ENCODE results near the gene CD81.

CD81 gene

GRCh38 chr11:2390091-2390724 lies 13.1 kb downstream of the CD81 start:
- DNase-seq (ENCODE audit: low read depth in 3 of 3) = no peak

DNA sequence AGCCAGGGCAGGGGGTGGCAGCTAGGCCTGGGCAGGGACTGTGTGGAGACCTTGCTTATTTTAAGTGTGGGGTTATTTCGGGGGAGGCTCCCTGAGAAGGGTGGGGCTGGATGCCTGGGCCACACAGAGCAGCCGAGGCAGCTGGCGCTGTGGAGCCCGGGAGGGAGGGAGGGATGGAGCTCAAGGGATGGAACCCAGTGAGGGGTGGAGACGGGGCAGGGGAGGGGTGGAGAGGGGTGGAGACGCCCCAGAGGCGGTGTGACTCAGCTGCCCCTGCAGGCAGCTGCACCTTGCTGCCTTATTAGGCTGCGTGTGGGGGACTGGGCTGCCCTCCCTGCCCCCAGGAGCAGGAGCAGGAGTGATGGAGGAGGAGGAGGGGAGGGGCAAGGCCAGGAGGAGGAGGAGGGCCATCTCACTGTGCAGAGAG lies 13.6 kb downstream of the CD81 start:
- no peak for DNase-seq (ENCODE audit: low read depth in 3 of 3)

DNA sequence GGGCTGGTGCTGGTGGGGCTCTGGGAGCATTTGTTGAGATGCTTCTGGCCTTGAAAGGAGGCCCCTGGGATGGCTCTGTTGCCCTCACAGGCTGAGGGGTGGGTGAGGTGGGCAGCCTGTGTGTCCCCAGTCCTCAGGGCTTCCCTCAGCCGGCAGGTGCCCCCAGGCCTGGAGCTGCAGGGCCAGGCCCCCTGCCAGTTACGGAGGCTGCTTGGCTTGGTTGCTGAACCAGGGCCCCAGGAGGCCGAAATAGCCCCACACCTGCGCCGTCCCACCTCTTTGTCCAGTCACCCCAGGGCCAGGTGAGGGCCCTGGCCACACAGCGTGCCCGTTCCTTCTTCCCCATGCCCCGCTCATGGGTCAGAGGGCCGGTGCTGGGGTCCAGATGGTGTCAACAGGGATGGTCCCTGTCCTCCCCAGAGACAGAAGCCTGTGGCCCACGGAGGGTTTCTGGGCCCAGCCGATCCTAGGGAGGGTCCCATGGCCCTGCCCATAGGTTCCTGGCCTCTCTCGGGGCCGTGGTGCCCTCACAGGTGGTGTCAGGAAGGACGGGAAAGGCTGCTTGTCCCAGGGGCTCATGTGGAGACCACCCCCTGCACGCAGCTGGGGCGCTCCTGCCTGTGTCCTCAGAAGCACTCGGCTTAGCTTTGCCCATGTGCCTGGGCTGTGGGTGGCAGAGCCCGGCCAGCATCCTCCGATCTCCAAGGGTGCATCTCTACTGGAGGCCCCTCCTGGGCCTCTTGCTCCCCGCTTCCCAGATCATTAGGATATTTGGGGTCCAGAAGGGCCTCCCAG lies 14.3 kb downstream of the CD81 start:
- DNase-seq (ENCODE audit: low read depth in 3 of 3) = no peak

- DNase-seq (ENCODE audit: low read depth in 3 of 3) = no peak
Observed at GRCh38 chr11:2392241-2392959, 15.3 kb downstream of the CD81 start.

- no peak for DNase-seq (ENCODE audit: low read depth in 3 of 3)
Observed at GRCh38 chr11:2393111-2393868, 16.2 kb downstream of the CD81 start.

GRCh38 chr11:2393941-2394817 lies 17.1 kb downstream of the CD81 start:
- DNase-seq (ENCODE audit: low read depth in 3 of 3) = no peak

DNA sequence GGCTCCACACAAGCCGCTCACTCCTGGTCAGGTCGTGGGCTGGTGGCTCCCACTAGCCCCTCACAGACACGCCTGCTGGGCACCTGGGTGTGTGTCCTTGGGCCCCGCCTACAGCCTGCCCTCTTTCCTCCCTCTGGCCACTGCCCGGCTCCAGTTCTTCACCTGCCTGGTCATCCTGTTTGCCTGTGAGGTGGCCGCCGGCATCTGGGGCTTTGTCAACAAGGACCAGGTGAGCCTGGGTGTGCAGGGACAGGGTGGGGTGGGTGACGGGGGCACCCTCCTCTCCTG lies 17.7 kb downstream of the CD81 start:
- DNase-seq (ENCODE audit: low read depth in 3 of 3) = no peak

GRCh38 chr11:2395211-2395730 lies 18.2 kb downstream of the CD81 start:
- DNase-seq (ENCODE audit: low read depth in 3 of 3) = no peak

DNA sequence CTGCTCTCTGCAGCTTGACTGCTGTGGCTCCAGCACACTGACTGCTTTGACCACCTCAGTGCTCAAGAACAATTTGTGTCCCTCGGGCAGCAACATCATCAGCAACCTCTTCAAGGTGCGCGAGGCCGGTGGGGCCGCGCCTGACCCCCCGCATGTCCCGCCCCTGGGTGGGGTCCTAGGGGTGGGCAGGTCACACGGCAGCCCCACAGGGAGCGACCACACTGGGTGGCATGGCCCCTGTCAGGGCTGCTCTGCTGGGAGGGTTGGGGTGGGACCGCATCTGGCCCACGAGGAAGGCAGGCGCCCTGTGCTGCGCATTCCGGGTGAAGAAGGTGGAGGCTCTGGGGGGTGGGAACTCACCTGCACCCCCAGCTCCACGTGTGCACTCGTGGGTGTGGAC lies 18.7 kb downstream of the CD81 start:
- no peak for DNase-seq (ENCODE audit: low read depth in 3 of 3)

GRCh38 chr11:2396471-2396870 lies 19.4 kb downstream of the CD81 start:
- DNase-seq (ENCODE audit: low read depth in 3 of 3) = no peak

DNA sequence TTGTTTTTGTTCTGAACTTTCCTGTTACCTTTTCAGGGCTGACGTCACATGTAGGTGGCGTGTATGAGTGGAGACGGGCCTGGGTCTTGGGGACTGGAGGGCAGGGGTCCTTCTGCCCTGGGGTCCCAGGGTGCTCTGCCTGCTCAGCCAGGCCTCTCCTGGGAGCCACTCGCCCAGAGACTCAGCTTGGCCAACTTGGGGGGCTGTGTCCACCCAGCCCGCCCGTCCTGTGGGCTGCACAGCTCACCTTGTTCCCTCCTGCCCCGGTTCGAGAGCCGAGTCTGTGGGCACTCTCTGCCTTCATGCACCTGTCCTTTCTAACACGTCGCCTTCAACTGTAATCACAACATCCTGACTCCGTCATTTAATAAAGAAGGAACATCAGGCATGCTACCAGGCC lies 19.9 kb downstream of the CD81 start:
- DNase-seq (ENCODE audit: low read depth in 3 of 3) = no peak

DNA sequence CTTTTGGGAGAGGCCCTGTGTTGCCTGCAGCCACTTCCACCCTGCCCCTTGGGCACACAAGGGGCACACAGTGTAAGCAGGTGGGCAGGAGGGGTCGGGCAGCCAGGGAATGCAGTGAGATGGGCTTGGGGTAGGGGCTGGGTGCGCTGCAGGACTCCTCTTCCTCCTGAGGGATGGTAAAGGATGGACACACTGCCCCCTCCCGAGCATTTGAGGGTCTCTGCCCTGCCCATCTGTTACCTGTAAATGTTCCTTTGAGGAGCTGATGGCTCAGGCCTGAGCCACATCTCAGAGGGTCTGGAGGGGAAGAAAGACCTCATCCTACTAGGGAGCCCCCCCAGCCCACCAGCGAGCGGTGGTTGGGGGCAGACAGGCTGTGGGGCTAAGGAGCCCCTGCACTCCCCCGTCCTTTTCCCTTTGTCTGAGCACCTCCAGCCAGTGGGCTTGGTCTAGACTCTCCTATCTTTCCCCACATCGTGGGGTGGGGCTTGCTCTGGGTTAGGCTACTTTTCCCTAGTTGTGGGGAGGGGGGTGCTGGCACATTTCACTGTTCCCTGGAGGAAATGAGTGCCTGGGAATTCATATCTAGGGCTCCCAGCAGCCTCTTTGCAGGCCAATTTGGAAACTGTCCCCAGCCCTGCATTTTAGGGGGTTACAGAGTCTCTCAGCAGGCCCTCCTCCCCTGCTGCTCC lies 21.7 kb downstream of the CD81 start:
- DNase-seq (ENCODE audit: low read depth in 3 of 3) = no peak

- DNase-seq (ENCODE audit: low read depth in 3 of 3) = no peak
Observed at GRCh38 chr11:2399488-2400068, 22.5 kb downstream of the CD81 start.

DNA sequence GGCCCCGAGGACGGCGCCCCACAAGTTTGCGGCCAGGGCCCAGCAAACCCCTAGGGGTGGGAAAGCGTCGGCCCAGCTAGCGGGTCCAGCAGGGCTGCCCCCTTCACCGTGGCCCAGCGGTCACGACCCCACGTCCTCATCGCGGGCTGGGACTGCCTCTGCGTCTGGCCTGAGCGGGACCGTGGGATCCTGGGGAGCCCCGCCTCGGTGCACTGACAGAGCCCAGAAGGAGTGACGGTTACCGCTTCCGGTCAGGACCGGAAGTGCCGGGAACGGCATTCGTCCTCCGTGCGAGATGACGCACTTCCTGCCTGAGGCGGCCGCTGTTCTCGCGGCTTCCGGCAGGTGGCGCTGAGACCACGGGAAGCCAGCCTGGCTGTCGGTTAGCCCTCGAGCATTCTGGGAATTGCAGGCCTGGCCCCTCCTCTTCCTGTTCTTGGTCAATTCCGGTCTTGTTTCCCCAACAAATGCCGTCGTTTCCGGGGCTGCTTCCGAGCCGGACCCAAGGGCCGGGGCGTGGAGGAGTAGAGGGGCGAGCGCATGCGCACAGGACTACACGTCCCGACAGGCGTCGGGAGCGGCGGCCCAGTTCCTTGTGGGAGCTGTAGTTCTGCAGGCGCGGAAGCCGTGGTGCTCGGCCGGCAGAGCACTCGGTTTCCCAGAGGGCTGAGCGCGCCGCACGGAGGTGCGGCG lies 23.1 kb downstream of the CD81 start, which contains the start of gene TSSC4:
Gene TSSC4 (plus strand): TSS at position 682 of the 693 bp plus-strand sequence. CDS start 1,884 bp downstream, outside the sequence.
- peak; percentile 98 to 99 (median 99) for DNase-seq (ENCODE audit: low read depth in 3 of 3)

DNA sequence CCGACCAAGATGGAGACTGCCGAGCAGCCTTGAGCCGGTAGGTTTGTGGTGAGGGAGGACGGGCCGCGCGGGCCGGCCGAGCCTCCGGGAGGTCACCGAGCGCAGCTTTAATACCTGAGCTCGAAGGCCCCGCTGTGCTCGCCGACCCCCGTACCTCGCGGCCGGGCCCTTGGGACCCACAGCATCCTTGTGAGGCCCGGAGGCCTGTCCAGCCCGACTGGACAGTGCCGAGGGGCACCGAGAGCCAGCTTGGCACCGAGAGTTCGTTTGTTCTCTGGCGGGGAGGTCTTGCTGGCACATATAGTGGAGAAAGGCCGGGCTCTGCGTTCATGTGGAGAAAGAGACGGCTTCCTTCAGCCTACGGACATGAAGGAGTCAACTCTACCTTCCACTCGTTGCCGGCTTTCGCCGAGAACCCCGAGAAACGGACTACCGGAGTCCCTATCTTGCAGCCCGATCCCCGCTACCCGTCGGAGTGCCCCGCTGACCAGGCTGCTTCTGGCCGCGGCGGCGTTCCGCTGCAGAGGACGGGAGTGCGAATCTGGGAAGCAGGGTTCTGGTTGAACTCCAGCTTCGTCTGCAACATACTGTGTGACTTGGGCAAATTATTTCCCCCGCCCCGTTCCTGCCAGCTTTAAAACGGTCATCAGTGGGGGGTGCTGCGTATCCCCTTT lies 23.8 kb downstream of the CD81 start:
- no peak for DNase-seq (ENCODE audit: low read depth in 3 of 3)

DNA sequence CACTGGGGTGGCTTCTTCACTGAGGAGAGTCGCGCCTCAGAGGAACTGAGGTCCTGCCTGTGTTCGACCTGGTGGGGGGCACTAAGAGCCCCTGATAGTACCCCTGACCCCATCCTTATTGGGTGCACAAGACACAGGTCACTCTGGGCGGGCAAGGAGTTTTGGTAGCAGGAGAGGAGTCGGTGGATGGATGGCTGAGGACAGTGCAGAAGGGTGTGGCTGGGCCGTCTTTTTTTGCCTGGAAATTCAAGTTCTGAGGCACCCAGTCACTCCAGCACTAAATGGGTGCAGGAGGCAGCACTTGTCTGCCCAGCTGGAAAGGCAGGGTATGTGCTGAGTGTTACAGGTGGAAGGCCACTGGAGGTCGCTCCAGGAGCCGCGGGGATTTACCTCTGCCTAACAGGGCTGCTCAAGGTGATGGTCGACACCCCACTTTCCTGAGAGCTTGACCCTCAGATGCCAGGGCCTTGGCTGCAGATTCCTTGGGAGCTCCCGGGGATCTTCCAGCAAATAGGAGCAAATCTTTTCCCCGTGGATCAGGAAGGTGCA lies 24.4 kb downstream of the CD81 start:
- no peak for DNase-seq (ENCODE audit: low read depth in 3 of 3)

GRCh38 chr11:2402106-2402505 lies 25.0 kb downstream of the CD81 start:
- no peak for DNase-seq (ENCODE audit: low read depth in 3 of 3)

DNA sequence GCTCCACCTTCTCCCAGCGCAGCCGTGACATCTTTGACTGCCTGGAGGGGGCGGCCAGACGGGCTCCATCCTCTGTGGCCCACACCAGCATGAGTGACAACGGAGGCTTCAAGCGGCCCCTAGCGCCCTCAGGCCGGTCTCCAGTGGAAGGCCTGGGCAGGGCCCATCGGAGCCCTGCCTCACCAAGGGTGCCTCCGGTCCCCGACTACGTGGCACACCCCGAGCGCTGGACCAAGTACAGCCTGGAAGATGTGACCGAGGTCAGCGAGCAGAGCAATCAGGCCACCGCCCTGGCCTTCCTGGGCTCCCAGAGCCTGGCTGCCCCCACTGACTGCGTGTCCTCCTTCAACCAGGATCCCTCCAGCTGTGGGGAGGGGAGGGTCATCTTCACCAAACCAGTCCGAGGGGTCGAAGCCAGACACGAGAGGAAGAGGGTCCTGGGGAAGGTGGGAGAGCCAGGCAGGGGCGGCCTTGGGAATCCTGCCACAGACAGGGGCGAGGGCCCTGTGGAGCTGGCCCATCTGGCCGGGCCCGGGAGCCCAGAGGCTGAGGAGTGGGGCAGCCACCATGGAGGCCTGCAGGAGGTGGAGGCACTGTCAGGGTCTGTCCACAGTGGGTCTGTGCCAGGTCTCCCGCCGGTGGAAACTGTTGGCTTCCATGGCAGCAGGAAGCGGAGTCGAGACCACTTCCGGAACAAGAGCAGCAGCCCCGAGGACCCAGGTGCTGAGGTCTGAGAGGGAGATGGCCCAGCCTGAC lies 26.0 kb downstream of the CD81 start:
- no peak for DNase-seq (ENCODE audit: low read depth in 3 of 3)
